ENCODE data around the gene PIGS.

The PIGS gene

GRCh38 chr17:28549236-28550132, 21.8 kb downstream of the PIGS start:
- no peak for DNase-seq

GRCh38 chr17:28548417-28549130, 22.8 kb downstream of the PIGS start:
- DNase-seq, result no peak

DNA sequence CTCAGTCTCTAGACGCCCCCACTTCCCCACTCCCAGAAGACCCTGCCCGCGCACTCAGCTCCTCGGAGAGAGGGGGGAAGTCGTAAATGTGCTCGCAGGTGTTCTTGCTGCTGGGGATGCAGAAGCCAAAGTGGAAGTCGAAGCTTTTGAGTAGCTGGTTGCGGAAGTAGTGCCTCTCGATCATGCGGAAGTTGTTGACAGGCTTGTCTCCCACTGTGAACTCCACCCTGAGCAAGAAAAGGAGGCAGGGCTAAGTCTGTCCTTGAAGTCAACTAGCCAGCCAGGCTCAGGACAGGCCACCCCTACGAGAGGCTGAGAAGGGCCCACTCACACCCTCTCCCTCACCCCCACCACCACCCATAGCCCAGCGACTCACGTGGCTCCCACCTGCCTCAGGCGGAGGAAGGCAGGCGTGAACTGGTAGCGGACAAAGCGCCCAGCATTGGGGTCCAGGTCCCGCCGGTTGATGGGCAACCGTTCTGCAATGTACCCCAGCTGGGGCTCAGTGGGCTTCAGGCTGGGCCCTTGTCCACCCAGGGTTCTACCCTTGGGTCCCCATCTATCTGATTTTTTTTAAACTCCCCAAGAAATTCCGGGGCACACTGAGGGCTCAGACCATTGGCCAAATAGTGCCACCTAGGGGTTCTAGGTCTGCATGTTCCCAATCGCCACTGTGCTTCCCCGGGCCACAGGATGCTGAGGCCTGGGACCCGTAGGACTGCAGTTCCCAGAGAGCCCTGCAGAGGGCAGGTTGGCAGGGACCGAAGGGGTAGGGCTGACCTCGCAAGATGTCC, 23.5 kb downstream of the PIGS start:
- DNase-seq, result no peak

GRCh38 chr17:28547096-28547622, 24.2 kb downstream of the PIGS start:
- DNase-seq, result no peak

- DNase-seq, result no peak
Observed at GRCh38 chr17:28545787-28546415, 25.4 kb downstream of the PIGS start.

GRCh38 chr17:28545141-28545503, 26.2 kb downstream of the PIGS start:
- no peak for DNase-seq

DNA sequence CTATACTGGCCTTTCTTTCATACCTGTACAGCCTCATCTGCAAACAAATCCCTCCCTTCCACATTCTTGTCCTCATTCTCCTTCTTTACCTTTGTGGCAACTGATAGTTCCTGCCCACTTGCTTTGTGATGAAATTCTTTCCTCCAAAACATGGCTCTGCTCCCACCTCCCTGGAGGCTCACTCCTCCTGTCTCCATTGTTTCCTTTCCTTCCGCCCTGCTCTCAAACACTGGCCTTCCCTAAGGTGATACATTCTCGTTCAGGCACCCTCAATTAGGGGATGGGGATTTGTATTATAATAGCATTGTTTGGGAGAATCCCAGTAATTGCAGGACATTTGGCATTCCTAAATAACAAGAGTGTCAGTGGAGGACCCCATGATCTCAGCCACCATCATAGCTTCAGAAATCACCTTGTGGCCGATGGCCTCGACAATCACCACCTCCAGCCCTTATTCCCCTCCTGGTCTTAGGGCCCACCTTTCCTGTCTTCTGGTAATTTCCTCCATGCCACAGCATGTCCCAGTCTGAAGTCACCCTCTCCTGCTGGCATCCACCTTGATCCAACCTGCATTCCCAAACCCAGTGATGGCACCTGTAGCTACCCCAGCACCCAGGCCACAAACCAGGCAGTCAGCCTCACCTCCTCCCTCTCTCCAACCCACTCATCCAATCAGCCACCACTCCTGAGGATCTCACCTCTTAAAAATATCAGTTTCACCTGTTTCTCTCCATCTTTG, 26.8 kb downstream of the PIGS start:
- DNase-seq, result no peak

DNA sequence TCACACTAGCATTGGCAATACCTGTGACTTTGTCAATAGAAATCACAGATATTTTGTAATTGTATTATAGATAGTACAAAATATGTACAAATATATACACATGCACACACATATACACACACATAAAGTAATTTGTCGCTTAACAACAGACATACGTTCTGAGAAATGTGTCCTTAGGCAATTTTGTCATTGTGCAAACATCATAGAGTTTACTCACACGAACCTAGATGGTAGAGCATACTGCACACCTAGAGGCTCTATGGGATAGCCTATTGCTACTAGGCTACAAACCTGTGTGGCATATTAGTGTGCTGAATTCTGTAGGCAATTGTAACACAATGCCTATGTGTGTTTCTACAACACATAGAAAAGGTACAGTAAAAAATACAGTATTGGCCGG, 29.9 kb downstream of the PIGS start:
- DNase-seq, result no peak

- no peak for DNase-seq
Observed at GRCh38 chr17:28540231-28540630, 31.1 kb downstream of the PIGS start.

DNA sequence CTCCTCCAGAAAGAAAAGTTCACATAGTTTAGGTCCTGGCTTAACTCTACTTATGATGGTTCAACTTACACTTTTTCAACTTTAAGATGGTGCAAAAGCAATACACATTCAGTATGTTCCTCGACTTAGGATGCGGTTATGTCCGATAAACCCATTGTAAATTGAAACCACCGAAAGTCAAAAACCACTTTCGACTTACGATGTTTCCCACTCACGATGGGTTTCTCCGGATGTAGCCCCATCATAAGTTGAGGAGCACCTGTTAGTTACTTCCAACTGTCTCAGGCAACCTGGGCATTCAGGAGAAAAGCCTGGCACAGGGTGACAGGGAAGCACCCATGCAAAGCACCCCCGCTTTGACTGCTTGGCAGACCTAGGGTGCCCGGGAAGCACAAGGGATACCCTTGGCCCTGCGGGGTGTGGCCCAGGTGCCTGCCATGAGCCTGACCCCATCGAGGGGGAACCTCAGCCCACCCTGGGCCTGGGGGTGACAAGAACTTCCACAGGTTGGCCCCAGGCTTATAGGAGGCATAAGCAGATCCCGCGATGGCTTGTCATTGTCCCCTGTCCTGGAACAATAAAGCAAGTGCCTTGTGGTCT, 32.9 kb downstream of the PIGS start:
- no peak for DNase-seq

GRCh38 chr17:28537219-28537610, 34.1 kb downstream of the PIGS start:
- no peak for DNase-seq

DNA sequence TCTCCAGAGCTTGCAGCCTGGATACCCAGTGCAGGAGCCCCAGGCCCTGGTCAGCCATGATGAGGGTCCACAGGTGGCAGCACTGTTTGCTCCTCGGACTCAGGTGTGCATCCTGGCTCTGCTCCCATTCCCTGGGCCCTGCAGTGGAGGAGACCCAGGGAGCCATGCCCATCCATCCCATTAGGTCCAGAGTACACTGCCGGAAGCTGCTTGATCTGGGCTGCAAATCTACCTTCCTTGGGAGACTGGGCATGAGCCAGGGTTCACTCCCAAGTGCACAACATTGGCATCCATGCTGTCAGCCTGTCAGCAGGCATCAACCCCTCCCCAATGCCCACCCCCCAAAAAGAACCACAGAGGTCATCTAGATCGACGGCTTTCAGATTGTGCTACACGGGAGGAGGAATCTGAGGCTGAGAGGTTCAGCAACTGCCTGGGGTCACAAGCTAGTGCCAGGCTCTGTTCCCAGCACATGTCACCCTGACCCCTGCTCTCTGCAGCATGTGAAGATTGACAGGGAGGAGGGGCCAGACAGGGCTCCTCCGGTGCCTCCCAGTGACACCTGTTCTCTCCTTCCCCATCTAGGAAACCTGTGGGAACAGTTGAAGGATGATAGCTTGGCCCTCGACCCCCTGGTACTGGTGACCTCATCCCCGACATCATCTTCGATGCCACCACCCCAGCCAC, 34.6 kb downstream of the PIGS start:
- DNase-seq, result no peak

DNA sequence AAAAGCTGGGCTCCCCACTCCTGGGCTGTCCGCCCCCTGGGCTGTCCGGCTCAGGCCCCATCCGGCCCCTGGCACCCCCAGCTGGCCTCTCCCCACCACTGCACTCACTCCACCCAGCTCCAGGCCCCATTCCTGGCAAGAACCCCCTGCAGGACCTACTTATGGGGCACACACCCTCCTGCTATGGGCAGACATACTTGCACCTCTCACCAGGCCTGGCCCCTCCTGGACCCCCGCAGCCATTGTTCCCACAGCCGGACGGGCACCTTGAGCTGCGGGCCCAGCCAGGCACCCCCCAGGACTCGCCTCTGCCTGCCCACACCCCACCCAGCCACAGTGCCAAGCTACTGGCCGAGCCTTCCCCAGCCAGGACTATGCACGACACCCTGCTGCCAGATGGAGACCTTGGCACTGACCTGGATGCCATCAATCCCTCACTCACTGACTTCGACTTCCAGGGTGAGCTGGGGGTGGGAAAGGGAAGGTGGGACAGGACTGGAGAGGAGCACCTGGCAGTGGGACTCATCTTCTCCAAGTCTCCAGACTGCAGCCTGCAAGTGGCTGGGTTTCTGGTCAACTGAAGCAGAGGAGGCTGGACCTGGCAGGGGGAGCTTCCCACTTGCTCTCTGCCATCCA, 36.5 kb downstream of the PIGS start:
- no peak for DNase-seq

DNA sequence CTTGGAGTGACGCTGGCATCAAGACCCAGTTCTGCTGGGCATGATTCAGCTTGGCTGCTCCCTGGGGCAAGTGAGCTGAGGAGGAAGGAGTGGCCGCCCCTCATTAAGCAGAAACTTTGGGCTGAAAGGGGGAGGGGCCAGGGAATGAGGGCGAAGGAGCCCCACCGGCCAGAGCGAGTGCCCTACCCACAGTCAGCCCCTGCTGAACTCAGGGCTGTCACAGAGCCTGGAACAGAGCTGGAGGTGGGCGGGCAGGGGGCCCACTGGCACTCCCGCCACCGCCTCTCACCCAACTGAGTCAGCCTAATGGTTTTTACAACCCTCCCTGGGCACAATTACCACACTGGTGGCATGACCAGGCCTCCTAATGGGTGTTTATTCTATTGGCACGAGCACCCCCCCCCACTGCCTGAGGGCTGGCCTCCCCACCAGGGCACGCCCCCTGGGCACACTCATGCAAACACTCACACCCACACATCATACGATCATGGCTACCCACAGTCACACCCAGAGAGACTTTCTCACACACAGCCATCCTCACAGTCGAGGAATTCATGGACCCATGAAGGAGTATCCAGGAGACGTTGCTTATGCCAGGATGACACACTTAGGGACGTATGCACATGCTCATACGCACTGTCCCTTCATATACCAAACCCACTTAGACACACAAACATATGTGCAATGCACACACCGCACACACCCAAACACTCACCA, 38.1 kb downstream of the PIGS start:
- DNase-seq, result no peak

DNA sequence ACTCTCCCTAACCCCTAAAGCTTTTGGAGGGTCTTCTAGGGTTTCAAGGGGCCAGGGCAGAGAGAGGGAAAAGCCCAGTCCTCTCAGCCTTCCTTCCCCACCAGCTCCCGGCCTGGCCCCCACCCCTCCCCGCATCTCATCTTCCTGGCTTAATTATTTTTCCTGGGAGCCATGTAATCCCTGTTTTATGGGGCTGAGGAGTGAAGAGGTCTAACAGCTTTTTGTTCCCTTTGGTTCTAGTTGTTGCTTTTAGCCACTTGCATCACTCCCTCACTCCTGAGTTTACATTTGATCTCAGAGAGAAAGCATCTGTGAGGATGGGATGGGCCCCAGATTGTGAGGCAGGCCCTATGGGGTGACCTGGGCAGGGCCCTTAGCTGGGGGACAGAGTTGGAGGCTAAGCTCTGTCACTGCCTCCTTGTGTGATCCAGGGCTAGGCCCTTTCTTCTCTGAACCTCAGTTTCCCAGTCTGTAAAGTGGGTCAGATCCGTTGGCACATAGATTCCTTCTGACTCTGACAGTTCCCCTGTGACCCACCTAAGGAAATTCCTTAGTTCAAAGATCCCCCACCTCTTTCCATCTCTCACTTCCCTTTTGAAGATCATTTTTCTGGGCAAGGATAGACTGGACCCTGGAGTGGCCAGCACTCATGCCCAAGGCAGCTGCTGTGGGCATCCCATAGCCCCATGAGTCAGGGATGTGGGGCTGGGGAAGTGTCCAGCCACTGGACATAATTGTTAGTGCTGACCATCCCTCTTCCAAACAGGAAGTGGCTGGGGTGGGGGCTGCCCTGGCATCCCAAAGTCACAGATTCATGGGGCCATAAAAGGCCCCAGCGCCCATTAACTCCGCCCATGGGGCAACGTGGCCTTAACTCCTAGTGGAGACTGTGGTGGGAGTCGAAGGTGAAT, 39.0 kb downstream of the PIGS start:
- no peak for DNase-seq

DNA sequence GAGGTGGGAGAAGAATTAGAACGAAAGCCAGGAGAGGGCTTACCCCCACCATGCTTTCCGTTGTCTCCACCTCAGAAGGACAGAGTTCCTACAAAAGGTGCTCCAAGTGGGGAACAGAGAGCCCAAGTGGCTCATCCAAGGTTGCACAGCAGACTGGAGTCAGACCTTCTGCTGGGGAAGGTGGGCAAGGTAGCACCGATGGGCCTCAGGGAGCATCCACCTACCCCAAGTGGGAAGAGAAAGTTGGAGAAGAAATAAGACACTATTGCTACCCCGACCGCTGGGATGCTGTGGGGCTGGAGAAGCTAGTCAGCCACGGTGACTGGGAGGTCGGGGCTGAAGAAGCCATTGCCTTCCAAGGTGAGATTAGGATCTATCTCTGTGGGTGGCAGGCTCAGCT, 40.4 kb downstream of the PIGS start:
- no peak for DNase-seq

- DNase-seq, result no peak
Observed at GRCh38 chr17:28530250-28530649, 41.1 kb downstream of the PIGS start.

- DNase-seq, result no peak
Observed at GRCh38 chr17:28529013-28529400, 42.3 kb downstream of the PIGS start.

Data from cortex of kidney (tissue), 1 donor.